Kidney (tissue), 14 donors: ENCODE measurements around the gene RHOC. TPM values are rescaled to one million over a fixed set of nuclear protein-coding genes. Genes with fewer than 3 reads are reported as not detected.

ENCODE experiments used
- DNase-seq, 5 donors: peaks; one replicate each; pipeline ENCODE4 v3.0.0-alpha.2; 2013 to 2020
- FAIRE-seq: peaks from 2 replicates; lab custom pipeline; 2012; peaks lifted over from hg19 to GRCh38; lab: Jason Lieb, UNC
- H3K27ac ChIP-seq, 2 donors: one replicate each; pipeline ENCODE4 v1.7.0; 2013; ENCODE audit warnings: low read depth in 2 of 2, low read length in 2 of 2, inconsistent platforms in 1 of 2
- H3K27me3 ChIP-seq: one replicate; pipeline ENCODE4 v1.7.1; 2013; ENCODE audit warnings: low read length, inconsistent platforms; ENCODE audit not compliant: control insufficient read depth, insufficient read depth
- H3K36me3 ChIP-seq, 3 donors: one replicate each; pipeline versions ENCODE4 v1.7.0 to v1.7.1; 2013; ENCODE audit warnings: low read length in 3 of 3, control low read depth in 1 of 3, inconsistent platforms in 1 of 3; ENCODE audit not compliant: insufficient read depth in 3 of 3, control insufficient read depth in 2 of 3
- H3K4me1 ChIP-seq, 3 donors: one replicate each; pipeline versions ENCODE4 v1.7.0 to v1.7.1; 2013; ENCODE audit warnings: low read length in 3 of 3, inconsistent platforms in 1 of 3, low read depth in 1 of 3; ENCODE audit not compliant: control insufficient read depth in 2 of 3, insufficient read depth in 2 of 3
- H3K4me3 ChIP-seq, 3 donors: one replicate each; pipeline versions ENCODE4 v1.7.0 to v1.8.1; 2013; ENCODE audit warnings: low read length in 3 of 3, control low read depth in 1 of 3, inconsistent platforms in 1 of 3
- H3K9ac ChIP-seq, 3 donors: one replicate each; pipeline versions ENCODE4 v1.7.0 to v1.7.1; 2013; ENCODE audit warnings: low read length in 3 of 3, control low read depth in 1 of 3, inconsistent platforms in 1 of 3
- H3K9me3 ChIP-seq, 3 donors: one replicate each; pipeline versions ENCODE4 v1.7.0 to v1.7.1; 2013; ENCODE audit warnings: low read length in 3 of 3, control low read depth in 1 of 3, inconsistent platforms in 1 of 3; ENCODE audit not compliant: control insufficient read depth in 2 of 3, insufficient read depth in 1 of 3
- CTCF ChIP-seq: IDR thresholded peaks from 3 replicates; pipeline ENCODE4 v1.5.1; 2012; ENCODE audit warnings: mild to moderate bottlenecking, moderate library complexity, borderline replicate concordance; ENCODE audit not compliant: insufficient read depth; ENCODE audit errors: extremely low read depth
- intact Hi-C: fragments of 100-400 bp; cut with DNase I; formaldehyde crosslinking; loops from one replicate; pipeline ENCODE4 v1.11.1; 2022
- polyA plus RNA-seq: library from polyadenylated mRNA; stranded (reverse); fragments of 350-450 nt; fragmentation: Illumina TruSeq; extraction: RNeasy Lipid Tissue Mini Kit (QIAGEN cat#74804); gene quantifications from one replicate; pipeline ENCODE4 v1.2.3, GENCODE V29; 2014; ENCODE audit warnings: low read depth, low replicate concordance; ENCODE audit not compliant: insufficient read depth
- total RNA-seq: library from RNA; stranded (reverse); fragmentation: NEBNext Ultra II Directional; extraction: Animal tissue kit (Norgen Biotek cat#: 25700); gene quantifications from one replicate; pipeline ENCODE4 v1.2.1, GENCODE V29; 2021
- donor health status: control.
- donor health status: control.
- donor health status: control.
- donor health status: control.
- donor health status: control.
- donor health status: DM: yes; HTN: yes; CAD: no.
- donor health status: Normal renal cell carcinoma (clear cell type).

The RHOC gene
- total and polyA plus RNA-seq, 2 donors from 2014 or later, result 270 to 501 TPM

- Histone ChIP-seq H3K27me3 (no peaks in the 10 kb centered on the region), H3K9me3 (no peaks in the 10 kb centered on the region), H3K9ac (no peak overlapping the region), H3K4me3 (no peak overlapping the region), H3K27ac (no peak overlapping the region), H3K36me3 (peaks cover 4 to 47% (median 35%) of the 10 kb centered on the region in 3 donors), H3K4me1 (no peaks in the 10 kb centered on the region)
- intact Hi-C loops, result no loop called here
- no peak for FAIRE-seq
- DNase-seq, result peak in 1 of 5 donors; percentile 41
- no peak for TF ChIP-seq CTCF
Measured at GRCh38 chr1:112692681-112693080, 14.2 kb downstream of the RHOC start.

GRCh38 chr1:112689842-112690237 lies 17.1 kb downstream of the RHOC start:
- Histone ChIP-seq H3K4me1 (peaks cover 0 to 4% (median 0%) of the 10 kb centered on the region in 3 donors), H3K36me3 (peaks cover 4 to 31% (median 30%) of the 10 kb centered on the region in 3 donors), H3K4me3 (no peak overlapping the region), H3K27ac (no peak overlapping the region), H3K9me3 (no peaks in the 10 kb centered on the region), H3K9ac (no peak overlapping the region), H3K27me3 (no peaks in the 10 kb centered on the region)
- FAIRE-seq (no peak), DNase-seq (peak in 1 of 5 donors; percentile 35)
- no peak for TF ChIP-seq CTCF
- intact Hi-C loops, result no loop called here

GRCh38 chr1:112689196-112689841 lies 17.6 kb downstream of the RHOC start:
- no peak overlapping the region for H3K27ac ChIP-seq

More at GRCh38 chr1:112689196-112689841, 17.6 kb downstream of the RHOC start:
- DNase-seq, result peak in 1 of 5 donors; percentile 46
- H3K36me3 ChIP-seq, result peaks cover 4 to 26% (median 26%) of the 10 kb centered on the region in 3 donors
- H3K4me1 ChIP-seq, result peaks cover 0 to 4% (median 0%) of the 10 kb centered on the region in 3 donors
- no peaks in the 10 kb centered on the region for H3K9me3 ChIP-seq
- intact Hi-C loops, result no loop called here
- TF ChIP-seq CTCF, result no peak
- no peaks in the 10 kb centered on the region for H3K27me3 ChIP-seq
- no peak for FAIRE-seq
- H3K9ac ChIP-seq, result no peak overlapping the region
- no peak overlapping the region for H3K4me3 ChIP-seq
